OCI-LY3 (cell line): ENCODE data around the gene LRRC7.

Experiments
- H2AFZ ChIP-seq: fragments of 200-600, 300-600 bp; shearing (Covaris generic); 2 replicates; pipeline ENCODE4 v1.6.0; 2014; ENCODE audit warnings: antibody characterized with exemption, low read depth, low read length
- H3K27ac ChIP-seq: fragments of 200-600, 300-600 bp; sonication (generic); 2 replicates; pipeline ENCODE4 v1.5.1; 2014; ENCODE audit warnings: mild to moderate bottlenecking, low read length, moderate library complexity, mixed read lengths
- H3K27me3 ChIP-seq: fragments of 200-600, 300-600 bp; sonication (generic); 2 replicates; pipeline ENCODE4 v1.6.1; 2014; ENCODE audit warnings: low read depth, low read length, mixed read lengths
- H3K36me3 ChIP-seq: fragments of 200-600, 300-600 bp; sonication (generic); replicated peaks from 2 replicates; pipeline ENCODE3; 2014; ENCODE audit warnings: low read depth, low read length, mixed read lengths
- H3K4me1 ChIP-seq: fragments of 300-600, 200-600 bp; sonication (generic); 2 replicates; pipeline ENCODE4 v1.6.1; 2014; ENCODE audit warnings: low read length, mixed read lengths
- H3K4me2 ChIP-seq: fragments of 200-600, 300-600 bp; sonication (generic); 2 replicates; pipeline ENCODE4 v1.6.1; 2014; ENCODE audit warnings: low read length, mixed read lengths
- H3K4me3 ChIP-seq: fragments of 300-600, 200-600 bp; sonication (generic); 2 replicates; pipeline ENCODE4 v1.5.1; 2014; ENCODE audit warnings: antibody characterized with exemption, mild to moderate bottlenecking, low read length, moderate library complexity
- H3K79me2 ChIP-seq: fragments of 300-600, 200-600 bp; shearing (Covaris generic); 2 replicates; pipeline ENCODE4 v1.6.1; 2014; ENCODE audit warnings: mild to moderate bottlenecking, low read length, mixed read lengths
- H3K9ac ChIP-seq: fragments of 300-600, 200-600 bp; shearing (Covaris generic); 2 replicates; pipeline ENCODE4 v1.6.0; 2014; ENCODE audit warnings: mild to moderate bottlenecking, low read length, moderate library complexity
- H3K9me3 ChIP-seq: fragments of 200-600, 300-600 bp; shearing (Covaris generic); 2 replicates; pipeline ENCODE4 v1.6.1; 2014; ENCODE audit warnings: low read length, mixed read lengths; ENCODE audit not compliant: insufficient read depth
- H4K20me1 ChIP-seq: fragments of 200-600, 300-600 bp; sonication (generic); 2 replicates; pipeline ENCODE4 v1.6.1; 2016; ENCODE audit warnings: low read length, mixed read lengths; ENCODE audit not compliant: insufficient read depth
- EZH2phosphoT487 ChIP-seq: fragments of 200-600 bp; shearing (Covaris generic); IDR thresholded peaks from 2 replicates; pipeline ENCODE4 v1.6.1; 2018; ENCODE audit warnings: antibody characterized with exemption, mixed run types, low read depth
- TF ChIP-seq, protein P1 (sequence below): fragments of 200-600, 300-600 bp; sonication (generic); IDR thresholded peaks from 2 replicates; pipeline ENCODE4 v1.5.1; 2014; ENCODE audit warnings: antibody characterized with exemption, low read length, low read depth

LRRC7 gene

GRCh38 chr1:69693921-69694675 lies 126.4 kb downstream of the LRRC7 start:
- H3K36me3 ChIP-seq, result no peaks in the 10 kb centered on the region
- H3K9me3 ChIP-seq, result no peaks in the 10 kb centered on the region
- no peaks in the 10 kb centered on the region for H3K27me3 ChIP-seq
- H4K20me1 ChIP-seq, result no peaks in the 10 kb centered on the region
- TF ChIP-seq EZH2phosphoT487, result no peak
- TF ChIP-seq, protein P1, sequence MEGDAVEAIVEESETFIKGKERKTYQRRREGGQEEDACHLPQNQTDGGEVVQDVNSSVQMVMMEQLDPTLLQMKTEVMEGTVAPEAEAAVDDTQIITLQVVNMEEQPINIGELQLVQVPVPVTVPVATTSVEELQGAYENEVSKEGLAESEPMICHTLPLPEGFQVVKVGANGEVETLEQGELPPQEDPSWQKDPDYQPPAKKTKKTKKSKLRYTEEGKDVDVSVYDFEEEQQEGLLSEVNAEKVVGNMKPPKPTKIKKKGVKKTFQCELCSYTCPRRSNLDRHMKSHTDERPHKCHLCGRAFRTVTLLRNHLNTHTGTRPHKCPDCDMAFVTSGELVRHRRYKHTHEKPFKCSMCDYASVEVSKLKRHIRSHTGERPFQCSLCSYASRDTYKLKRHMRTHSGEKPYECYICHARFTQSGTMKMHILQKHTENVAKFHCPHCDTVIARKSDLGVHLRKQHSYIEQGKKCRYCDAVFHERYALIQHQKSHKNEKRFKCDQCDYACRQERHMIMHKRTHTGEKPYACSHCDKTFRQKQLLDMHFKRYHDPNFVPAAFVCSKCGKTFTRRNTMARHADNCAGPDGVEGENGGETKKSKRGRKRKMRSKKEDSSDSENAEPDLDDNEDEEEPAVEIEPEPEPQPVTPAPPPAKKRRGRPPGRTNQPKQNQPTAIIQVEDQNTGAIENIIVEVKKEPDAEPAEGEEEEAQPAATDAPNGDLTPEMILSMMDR, result no peak
- H3K79me2 ChIP-seq, result no peaks in the 10 kb centered on the region
- H3K4me3 ChIP-seq, result no peak overlapping the region
- no peaks in the 10 kb centered on the region for H3K4me1 ChIP-seq
- no peak overlapping the region for H3K9ac ChIP-seq
- no peak overlapping the region for H3K4me2 ChIP-seq
- no peak overlapping the region for H3K27ac ChIP-seq
- no peak overlapping the region for H2AFZ ChIP-seq

DNA sequence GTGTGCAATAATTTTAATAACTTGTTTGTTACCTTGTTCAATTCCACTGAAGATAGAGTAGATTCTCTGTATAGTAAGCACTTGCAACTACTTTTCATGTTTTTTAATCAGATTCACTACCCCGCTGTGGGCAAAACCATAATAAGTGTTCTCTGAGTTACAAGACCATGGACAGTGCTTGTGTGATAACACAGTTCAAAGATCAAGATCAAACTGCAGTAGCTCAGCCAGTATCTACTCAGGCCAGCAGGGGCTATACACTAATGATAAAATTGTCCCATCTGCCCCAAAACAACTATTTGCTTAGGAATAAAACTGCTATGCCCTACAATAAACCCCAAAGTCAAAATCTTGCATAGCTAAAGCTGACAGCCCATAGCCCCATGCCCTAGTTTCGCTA lies 129.6 kb downstream of the LRRC7 start:
- no peak overlapping the region for H2AFZ ChIP-seq
- no peaks in the 10 kb centered on the region for H3K36me3 ChIP-seq
- H3K4me2 ChIP-seq, result no peak overlapping the region
- H3K27ac ChIP-seq, result no peak overlapping the region
- H3K79me2 ChIP-seq, result no peaks in the 10 kb centered on the region
- no peaks in the 10 kb centered on the region for H3K4me1 ChIP-seq
- no peaks in the 10 kb centered on the region for H3K9me3 ChIP-seq
- no peaks in the 10 kb centered on the region for H4K20me1 ChIP-seq
- H3K9ac ChIP-seq, result no peak overlapping the region
- H3K4me3 ChIP-seq, result no peak overlapping the region
- TF ChIP-seq EZH2phosphoT487, result no peak
- TF ChIP-seq, protein P1, result no peak
- no peaks in the 10 kb centered on the region for H3K27me3 ChIP-seq

- Histone ChIP-seq H4K20me1 (no peaks in the 10 kb centered on the region), H3K27ac (no peak overlapping the region), H2AFZ (no peak overlapping the region), H3K79me2 (no peaks in the 10 kb centered on the region), H3K9me3 (no peaks in the 10 kb centered on the region), H3K9ac (no peak overlapping the region), H3K4me2 (no peak overlapping the region), H3K27me3 (no peaks in the 10 kb centered on the region), H3K4me3 (no peak overlapping the region), H3K36me3 (no peaks in the 10 kb centered on the region), H3K4me1 (no peaks in the 10 kb centered on the region)
- TF ChIP-seq, protein P1, result peak; percentile 32
- TF ChIP-seq EZH2phosphoT487, result no peak
Observed at GRCh38 chr1:69700770-69701169, 133.0 kb downstream of the LRRC7 start.

DNA sequence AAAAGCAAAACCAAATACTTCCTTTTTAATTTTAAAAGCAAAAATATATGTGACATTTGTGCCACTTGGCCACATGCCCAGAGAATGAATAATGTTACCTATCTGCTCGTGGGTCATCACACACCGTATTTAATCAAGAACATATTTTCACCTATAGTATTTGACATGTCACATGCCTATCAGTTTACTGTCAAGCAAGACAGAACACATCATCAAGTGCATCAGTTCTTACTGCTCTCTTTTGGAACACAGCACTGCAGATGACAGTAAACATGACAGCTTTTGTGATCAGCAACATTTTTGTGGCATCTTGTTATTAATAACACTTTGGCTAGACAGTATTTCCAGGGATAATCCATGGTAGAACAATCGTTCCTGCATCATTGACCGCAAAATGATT lies 134.4 kb downstream of the LRRC7 start:
- H3K9me3 ChIP-seq, result no peaks in the 10 kb centered on the region
- H2AFZ ChIP-seq, result no peak overlapping the region
- H4K20me1 ChIP-seq, result no peaks in the 10 kb centered on the region
- TF ChIP-seq, protein P1, result no peak
- TF ChIP-seq EZH2phosphoT487, result no peak
- no peak overlapping the region for H3K27ac ChIP-seq
- no peak overlapping the region for H3K9ac ChIP-seq
- H3K4me2 ChIP-seq, result no peak overlapping the region
- no peaks in the 10 kb centered on the region for H3K4me1 ChIP-seq
- no peak overlapping the region for H3K4me3 ChIP-seq
- H3K36me3 ChIP-seq, result no peaks in the 10 kb centered on the region
- no peaks in the 10 kb centered on the region for H3K79me2 ChIP-seq
- H3K27me3 ChIP-seq, result no peaks in the 10 kb centered on the region
